GM18519 (cell line): ENCODE data around the gene ATP8A2.

ENCODE experiments used
- ATAC-seq: cut with Tn5 transposase; IDR thresholded peaks from one replicate; pipeline ENCODE4 v1.9.1; 2021; ENCODE audit warnings: mild to moderate bottlenecking, moderate library complexity; ENCODE audit not compliant: unreplicated experiment, low FRiP score

Gene ATP8A2

DNA sequence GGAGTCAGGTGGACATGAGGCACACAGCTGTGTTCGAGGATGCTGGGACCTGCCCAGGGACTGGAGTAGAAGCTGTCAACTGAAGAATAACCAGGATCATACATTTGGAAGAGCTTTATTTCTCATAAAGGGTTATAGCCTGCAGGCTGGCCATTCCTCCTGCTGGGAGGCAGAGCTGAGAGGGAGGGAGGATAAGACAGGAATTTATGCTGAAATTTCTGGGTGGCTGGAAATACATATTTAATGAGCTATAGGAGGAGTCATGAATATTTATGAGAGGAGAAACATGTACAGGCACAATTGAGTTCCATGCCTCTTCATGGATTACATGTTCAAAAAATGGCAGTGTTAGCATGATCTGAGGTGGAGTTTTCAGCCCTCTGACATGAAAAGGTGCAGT lies 528.2 kb downstream of the ATP8A2 start:
- no peak for ATAC-seq

DNA sequence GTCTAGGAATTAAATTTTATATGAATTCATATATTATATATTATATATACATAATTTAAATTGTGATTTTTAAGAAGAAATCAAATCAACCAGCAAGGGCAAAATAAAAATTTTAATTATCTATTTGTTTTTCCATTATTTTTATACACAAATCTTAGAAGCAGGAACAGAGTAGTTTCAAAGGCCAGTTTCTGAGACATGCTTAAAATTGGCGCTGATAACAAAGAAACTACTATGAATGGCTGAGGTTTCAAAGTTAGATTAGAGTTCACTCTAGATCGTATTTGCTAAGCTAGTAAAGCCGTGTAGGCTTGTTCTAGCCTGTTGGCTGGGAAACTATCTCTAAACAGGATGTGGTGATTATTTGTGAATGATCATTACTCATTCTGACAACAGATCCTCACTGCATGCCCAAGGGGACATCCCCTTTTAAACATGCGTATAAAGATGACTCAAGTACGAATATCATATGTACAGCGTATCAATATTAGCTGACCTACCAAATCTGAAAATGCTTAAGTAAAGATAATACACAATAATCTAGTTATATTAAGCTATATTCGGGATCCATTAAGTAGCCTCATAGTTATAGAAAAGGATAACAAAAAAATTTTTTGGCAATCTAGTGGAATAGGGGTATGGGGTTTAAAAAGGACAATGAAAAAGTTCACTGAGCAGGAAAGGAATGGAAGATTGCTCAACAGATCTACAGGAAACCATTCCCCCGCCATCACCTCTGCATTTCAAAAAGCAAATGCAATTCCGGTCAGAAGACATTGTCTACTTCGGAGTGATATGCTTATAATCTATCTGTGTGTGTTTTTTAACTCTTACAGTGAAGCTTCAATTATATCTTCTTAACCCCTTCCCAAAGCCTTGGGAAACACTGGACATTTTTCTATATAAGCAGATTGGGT lies 529.9 kb downstream of the ATP8A2 start:
- peak; percentile 93 for ATAC-seq

DNA sequence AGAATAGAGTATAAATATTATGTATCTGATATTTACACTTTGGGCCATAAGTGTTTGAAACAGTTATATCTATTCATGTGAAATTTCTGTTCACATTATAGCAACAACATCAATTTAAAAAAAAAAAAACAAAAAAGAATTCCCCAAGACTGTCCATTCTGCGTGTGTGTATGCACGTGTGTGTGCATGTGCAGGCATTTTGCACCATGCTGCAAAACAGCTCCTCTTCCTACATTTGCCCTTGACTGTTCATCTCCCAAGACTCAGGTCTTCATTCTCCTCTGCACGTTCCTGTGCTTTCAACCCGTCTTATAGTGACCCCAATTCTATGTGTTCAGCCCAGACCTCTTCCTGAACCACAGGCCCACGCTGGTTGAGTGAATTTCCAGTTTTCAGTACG lies 530.7 kb downstream of the ATP8A2 start:
- no peak for ATAC-seq

DNA sequence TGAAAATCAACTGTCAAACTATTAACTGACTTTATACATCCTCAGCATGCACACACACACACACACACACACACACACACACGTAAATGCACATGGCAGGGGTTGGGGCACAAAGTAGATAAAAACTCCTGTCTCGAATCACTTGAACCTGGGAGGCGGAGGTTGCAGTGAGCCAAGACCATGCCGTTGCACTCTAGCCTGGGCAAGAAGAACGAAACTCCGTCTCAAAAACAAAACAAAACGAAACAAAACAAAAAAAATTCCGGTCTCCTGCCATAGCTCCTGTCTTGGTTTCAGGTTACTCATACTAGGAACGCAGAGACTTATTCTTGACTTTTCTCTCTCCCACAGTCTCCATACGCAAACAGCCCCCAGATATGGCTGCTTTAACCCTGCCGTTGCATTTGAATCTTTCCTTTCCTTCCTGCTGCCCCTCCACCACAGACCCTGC lies 531.1 kb downstream of the ATP8A2 start:
- ATAC-seq, result no peak

DNA sequence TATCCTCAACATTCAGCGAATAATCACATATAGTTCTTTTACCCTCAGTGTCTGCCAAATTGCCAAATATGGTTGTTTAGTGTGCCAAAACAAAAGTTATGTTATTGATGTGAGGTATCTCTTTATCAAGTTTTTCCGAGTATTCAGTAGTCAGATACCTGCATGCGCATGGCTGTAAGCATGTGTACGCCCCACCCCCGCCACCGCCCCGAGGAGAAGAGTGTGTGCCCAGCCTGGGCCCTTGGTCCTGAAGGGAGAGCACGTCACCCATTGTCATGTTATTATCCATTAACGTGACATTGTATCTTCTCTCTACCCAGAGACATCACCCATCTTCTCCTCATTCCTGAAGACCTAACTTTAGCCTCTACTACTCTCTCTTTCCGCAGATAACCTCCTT lies 533.1 kb downstream of the ATP8A2 start:
- no peak for ATAC-seq

DNA sequence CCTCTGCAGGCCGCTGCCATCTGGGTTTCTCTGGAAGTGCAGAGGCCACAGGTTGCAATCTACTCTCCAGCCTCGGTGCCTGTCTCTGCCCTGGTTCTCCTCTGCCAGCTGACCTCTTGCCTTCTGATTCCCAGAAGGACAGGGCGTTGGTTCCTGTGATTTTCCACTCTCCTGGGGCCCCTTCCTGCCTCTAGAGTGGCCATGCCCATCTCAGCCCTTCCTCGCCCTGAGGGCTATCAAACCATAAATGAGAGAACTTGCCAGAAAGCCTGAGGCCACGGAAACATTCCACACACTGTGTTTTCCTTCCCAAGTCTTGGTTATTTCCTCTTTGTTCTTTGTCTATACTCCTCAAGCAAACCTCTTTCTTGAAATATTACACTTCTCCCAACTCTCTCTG lies 533.8 kb downstream of the ATP8A2 start:
- ATAC-seq, result no peak

DNA sequence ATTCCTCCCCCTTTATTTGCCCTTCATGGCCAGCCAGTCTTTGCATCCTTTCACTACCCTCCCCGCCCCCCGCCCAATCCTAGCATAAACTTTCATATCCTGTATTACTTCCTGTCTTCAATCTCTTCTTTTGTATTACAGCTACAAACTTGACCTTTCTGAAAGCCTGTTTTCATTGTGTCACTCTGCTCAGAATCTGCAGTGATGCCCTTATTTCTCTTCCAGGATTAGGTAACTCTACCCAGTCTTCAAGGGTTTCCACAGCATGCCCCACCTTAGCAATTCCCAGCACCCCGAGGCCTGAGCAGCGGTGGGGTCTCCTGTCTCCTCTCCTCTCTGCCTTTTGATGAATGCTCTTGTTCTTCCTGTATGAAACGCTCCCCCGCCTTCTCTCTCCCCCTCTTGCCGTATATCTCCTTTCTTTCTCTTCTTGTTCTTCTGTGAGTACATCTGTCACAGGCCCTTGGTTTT lies 534.5 kb downstream of the ATP8A2 start:
- no peak for ATAC-seq

DNA sequence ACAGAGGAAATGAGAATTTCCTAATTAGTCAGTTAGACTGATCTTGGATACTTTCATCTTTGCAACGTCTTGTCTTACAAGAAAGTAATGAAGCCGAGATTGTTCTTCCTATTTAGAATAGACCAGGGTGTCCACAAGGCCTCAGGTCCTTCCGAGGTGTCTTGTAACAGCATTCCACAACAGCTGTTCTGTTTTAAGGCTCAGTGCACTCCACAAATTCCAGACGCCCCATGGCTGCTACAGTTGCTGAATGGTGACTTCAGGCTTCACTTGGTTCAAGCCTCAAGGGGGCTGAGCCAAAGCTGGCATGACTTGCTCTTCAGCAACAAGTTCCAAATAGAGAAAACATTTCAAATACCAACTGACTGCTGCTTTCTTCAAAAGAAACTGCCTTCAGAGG lies 536.6 kb downstream of the ATP8A2 start:
- ATAC-seq, result no peak

DNA sequence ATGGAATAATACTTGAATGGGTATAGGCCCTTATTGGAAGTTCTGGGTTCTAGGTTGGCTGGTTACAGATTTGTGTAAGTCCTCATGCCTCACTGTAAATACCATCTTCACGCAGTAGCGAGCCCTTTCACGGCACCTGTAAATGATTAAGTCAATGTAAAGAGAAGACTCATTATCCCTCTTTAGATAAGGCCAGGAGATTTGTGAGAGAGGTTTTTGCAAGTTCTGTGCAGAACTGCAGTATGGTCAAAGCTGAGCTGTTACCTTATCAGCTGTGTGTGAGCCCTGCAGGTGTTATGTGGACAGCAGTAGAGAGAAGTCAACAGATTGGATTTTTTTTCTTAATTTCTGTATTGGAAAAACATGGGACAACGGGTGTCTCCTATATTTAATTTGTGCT lies 538.5 kb downstream of the ATP8A2 start:
- ATAC-seq, result no peak

DNA sequence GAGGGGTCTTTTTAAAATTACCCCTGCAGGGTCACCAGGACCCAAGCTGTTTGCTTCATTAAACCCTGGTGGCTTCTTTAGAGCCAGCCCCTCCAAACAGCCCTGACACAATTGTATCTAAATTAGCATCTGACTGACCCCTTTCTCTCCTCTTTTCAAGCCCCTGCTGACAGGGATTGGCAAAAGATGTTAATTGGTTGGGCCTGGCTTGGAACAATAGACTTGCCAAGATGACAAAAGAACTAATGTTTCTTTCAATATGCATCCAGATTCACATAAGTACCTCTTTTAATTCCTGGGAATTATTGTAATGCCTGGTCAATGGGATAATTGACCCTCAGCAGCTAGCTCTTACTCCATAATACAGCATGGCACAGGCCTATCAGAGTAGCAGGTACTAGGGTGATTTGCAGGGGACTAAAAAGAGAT lies 539.2 kb downstream of the ATP8A2 start:
- no peak for ATAC-seq

DNA sequence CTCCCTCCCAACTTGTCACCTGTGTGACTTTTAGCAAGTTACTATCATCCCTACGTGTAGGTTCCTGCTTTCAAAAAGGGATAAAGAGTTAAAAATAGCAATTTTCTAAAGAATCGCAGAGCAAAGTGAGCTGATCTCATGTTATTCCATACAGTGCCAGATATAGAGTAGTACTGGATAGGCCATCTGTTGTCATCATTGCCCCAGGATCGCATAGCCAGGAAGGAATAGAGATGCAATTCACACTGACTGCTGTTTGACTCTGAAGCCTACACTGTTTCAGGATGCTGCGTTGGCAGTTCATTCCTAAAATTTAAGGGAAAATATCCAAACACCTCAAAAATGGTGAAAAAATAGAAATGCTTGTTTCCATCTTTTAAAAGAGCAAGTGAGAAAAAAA lies 541.2 kb downstream of the ATP8A2 start:
- no peak for ATAC-seq

DNA sequence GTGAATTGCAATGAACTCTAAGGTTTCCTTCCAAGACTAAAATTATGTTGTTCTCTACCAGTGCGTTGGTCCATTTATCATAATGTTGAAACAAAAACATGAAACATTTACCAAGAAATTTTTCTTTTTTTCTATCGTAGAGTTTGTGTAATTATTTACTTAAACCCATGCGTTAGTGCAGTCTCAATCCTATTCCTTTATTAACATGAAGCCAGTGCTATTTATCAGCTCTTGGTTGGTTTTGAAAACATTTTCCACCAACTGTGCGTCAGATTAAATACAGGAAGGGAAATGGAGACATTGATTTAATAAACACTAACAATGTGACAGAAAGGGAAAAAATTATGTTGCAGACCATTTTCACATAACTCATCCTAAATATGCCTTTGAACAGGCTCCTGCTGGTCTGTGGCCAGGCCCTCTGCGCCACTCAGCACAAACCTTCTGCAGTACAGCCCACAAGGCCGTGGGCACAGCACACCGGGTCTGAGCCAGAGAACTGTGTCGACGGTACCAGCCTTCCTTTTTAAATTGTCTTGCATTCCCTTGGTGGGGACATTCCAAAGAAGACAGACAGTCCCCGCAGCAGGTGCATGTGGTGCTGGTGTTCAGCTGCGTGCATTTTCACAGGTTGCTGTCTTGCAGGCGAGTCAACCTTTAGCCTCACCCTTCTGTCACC lies 544.2 kb downstream of the ATP8A2 start:
- no peak for ATAC-seq

DNA sequence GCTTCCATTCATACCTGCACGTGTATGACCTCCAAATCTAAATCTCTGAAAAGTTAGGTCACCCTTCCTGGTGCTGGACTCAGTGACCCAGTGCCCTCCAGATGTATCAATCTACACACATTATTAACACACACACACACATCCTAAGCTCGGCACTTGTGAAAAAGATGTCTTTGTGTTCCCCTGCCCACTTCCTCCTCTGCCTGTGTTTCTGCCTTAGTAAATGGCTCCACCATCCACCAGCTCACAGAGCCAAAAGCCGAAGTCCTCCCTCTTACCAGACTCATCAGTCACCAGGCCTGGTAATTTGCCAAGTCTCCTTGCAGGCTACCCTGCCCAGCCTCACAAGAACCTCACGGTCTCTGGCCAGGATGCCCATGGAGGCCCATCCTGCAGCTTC lies 548.5 kb downstream of the ATP8A2 start:
- ATAC-seq, result no peak

DNA sequence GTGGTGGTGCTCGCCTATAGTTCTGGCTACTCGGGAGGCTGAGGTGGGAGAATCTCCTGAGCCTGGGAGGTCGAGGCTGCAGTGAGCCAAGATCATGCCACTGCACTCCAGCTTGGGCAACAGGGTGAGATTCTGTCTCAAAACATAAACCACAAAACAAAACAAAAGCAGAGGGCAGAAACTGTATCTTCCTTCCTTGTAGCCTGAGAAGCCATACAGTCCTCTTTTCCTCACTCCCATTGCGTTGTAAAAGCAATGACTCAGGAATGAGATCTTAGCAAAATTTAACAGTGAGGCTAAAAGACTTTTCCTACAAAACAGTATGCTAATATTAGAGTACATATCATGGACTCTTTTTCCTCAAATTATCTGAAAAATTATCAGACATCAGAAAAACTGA lies 549.2 kb downstream of the ATP8A2 start:
- no peak for ATAC-seq

DNA sequence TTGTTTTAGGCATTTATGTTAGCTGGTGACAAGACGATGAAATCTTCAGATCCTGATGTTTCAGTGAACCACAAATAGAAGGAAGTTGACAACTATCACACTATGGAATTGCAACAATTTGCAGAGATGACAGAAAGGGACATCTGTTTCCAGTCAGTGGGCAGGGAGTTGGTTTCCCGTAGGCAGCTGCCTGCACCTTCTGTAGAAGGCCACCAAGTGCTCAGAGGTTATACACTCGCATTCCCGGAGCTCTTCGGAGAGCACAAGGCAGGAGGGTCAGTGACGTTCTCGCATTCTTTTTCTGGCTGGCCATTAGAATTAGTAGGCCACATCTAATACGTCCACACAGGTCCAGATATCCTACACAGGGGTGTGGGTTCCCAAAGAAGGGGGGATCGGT lies 550.6 kb downstream of the ATP8A2 start:
- no peak for ATAC-seq

DNA sequence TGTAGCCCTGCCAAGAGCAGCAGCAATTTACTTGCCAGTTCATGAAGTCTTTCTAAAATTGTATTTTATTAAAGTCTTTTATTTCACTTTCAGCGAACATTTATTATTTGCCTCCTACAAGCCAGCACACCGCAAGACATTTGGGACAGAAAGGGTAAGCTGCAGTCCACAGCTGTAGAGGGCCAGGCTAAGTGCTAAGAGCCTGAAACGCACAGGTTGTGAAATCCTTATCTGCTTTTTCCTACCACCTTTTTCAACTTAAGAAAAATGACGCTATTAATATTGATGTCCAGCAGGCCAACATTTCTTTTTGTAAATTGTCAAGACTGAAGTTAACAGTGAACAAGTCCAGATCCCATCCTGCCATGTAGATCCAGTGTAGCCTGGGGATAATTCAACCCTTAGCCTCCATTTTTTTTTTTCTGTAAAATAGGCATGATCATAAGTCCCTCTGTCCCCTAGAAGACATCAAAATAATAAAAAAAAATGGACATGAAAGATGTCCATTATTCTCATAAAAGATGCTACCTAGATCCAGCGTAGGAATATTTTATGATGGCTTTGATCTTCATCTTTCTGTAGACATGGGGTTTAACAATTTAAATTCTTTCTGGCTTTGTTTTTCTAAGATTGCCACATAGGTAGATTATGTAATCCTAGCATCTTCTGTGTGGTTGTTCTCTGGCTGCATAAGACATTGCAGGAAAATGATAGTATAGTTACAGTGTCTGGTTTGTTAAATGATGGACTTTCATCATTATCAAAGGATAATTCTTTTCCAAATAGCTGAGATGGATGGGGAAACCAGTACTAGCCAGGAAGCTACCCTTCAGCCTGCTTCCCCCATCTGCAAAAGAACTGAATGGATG lies 551.7 kb downstream of the ATP8A2 start:
- no peak for ATAC-seq

DNA sequence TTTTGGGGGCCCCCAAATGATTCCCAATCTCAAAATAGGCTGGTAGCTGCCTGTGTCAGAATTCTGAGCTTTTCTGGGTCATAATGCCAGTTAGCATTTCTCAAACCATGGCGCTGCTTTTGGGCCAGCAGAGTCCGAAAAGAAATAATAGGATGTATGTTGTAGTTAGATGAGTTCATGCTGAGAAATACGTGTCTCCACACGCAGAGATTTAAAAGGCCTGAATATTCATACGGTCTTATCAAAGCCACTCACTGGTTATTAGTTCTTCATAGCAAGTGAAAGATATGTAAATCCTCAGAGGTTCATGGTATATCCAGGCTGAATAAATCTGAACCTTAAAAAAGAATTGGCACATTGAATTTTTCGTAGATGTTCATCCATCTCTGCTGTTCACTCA lies 555.6 kb downstream of the ATP8A2 start:
- no peak for ATAC-seq

DNA sequence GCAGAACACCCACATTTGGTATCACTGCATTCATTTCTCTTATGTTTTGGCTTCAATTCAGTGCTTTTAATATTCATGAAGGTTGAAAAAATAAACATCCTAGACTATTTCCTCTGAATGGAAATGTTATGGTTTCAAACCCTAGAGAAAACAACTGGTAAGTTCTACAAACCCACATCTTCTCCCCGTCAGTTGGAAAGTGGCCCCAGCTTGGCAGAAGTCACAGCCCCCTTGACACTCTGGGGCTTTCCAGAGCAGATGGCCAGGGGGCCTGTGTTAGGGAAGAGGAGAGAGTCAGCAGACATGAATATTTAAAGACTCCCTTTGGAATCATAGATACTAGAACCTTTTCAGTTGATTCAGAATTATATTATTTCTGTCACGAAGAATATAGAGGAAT lies 556.2 kb downstream of the ATP8A2 start:
- ATAC-seq, result no peak

DNA sequence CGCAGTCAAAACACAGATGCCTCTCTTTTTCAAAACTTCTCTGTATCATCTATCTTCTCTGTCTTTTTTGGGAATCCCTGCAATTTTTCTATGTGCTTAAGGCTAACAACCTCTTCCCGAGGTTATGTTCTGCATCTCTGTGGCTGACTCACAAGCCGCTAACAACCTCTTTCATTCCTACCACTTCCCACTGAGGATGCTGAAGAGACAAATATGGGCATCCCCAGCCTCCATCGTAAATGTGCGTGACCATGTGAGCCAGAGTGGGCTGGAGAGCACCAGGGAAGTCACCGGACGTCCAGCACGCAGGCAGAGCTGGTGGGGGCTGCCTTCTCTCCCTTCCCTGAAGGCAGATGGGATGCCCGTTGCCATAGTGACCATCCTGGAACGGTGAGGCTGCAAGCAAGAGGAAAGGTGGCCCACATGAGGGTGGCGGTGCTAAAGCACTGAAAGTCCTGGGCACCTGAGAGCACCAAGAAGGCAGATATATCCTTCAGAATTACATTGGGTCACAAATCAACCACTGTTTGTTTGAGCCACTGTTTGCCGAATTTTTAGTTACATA lies 557.2 kb downstream of the ATP8A2 start:
- ATAC-seq, result no peak

DNA sequence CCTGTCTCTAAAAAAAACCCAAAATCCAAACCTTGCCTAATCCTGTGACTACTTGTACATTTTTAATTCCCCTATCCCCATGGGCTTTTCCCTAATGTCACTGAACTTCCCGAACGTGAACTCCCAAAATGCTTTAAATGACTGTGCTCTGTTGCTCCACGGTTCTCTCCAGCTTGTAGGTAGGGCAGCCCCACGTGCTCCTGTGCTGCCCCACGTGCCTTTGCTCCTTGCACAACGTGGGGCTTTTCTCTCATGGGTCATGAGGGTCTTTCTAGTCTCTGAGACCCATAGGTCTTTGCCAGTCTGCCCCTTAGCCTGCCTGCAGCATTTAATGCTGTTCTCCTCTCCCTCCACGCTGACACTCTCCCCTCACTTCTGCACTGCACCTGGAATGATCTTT lies 558.0 kb downstream of the ATP8A2 start:
- no peak for ATAC-seq
